HG03066 (cell line): ENCODE data around the gene KIF22.

Source experiments
- ATAC-seq: cut with Tn5 transposase; IDR thresholded peaks from one replicate; pipeline ENCODE4 v1.9.1; 2021; ENCODE audit warnings: low read depth; ENCODE audit not compliant: unreplicated experiment

Gene KIF22

GRCh38 chr16:29834079-29834478 lies 43.5 kb downstream of the KIF22 start:
- ATAC-seq, result no peak

DNA sequence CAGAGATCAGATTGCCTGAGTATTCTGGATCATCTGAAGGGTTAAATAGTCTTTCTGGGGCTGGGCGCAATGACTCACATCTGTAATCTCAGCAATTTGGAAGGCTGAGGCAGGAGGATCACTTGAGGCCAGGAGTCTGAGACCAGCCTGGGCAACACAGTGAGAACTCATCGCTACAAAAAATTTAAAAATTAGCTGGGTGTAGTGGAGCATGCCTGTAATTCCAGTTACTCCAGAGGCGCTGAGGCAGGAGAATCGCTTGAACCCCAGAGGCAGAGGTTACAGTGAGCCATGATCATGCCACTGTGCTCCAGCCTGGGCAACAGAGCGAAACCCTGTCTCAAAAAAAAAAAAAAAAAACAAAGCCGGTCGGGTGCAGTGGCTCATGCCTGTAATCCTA lies 45.4 kb downstream of the KIF22 start:
- no peak for ATAC-seq

DNA sequence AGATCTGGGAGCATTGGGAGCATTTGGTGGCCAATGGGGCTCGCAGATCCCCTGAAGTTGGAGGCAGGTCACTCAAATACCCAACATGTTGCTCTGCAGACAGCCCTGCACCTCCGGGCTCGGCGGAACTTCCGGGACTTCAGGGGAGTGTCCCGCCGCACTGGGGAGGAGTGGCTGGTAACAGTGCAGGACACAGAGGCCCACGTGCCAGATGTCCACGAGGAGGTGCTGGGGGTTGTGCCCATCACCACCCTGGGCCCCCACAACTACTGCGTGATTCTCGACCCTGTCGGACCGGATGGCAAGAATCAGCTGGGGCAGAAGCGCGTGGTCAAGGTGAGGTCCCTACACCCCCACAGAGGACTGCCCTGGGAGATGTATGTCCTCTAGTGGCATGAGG lies 46.1 kb downstream of the KIF22 start:
- ATAC-seq, result no peak

GRCh38 chr16:29837841-29838240 lies 47.3 kb downstream of the KIF22 start:
- ATAC-seq, result no peak

DNA sequence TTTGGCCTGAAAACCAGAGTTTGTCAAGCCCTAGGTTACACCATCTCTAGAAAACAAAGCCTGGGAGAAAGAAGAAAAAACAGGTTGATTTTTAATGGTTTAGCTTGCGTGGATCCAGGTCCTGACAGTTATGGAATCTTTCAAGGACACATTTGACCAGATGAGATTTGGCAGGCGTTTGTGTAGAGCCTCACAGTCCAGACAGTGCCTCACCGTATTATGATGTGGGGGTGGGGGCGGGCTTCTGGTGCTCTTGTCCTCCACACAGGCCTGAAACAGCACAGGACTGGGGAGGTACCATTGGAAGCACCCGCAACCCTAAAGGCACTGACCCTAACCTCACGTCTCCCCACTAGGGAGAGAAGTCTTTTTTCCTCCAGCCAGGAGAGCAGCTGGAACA lies 49.3 kb downstream of the KIF22 start:
- ATAC-seq, result no peak

DNA sequence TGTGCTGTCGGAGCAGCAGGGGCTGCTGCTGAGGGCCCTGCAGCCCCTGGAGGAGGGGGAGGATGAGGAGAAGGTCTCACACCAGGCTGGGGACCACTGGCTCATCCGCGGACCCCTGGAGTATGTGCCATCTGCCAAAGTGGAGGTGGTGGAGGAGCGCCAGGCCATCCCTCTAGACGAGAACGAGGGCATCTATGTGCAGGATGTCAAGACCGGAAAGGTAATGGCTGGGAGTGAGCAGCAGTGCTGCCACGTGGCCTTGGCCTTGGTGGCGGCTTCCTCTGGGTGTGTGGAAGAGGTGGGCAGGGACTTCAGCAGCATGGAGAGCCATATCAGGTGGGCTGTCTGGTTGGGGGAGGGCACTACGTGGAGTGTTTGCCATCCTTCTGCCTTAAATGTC lies 49.7 kb downstream of the KIF22 start:
- no peak for ATAC-seq

- no peak for ATAC-seq
Measured at GRCh38 chr16:29841631-29842030, 51.1 kb downstream of the KIF22 start.

DNA sequence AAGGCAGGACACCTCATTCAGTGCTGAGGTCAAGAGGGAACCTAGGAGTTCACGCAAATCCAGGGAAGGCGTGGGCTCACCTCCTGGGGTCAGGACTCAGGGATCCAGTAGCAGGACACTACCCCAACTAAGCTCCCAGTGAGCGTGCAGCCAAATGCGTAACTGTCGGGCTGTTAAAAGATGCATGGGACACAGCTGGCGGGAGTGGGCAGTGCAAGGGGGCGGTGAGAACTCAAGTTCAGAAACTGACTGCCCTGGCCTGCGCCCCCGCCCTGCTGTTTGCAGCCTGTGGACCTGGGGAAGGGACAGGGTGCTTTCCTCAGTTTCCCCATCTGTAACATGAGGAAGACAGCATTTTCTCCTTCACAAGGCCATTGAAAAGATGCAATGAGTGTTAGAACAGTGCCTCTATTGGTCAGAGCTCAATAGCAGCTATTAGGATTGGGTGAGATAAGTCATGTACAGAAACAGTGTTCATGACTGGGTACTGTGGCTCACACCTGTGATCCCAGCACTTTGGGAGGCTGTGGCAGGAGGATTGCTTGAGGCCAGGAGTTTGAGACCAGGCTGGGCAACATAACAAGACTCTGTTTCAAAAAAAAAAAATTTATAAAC lies 52.3 kb downstream of the KIF22 start:
- ATAC-seq, result no peak

- no peak for ATAC-seq
Measured at GRCh38 chr16:29843931-29844330, 53.4 kb downstream of the KIF22 start.

DNA sequence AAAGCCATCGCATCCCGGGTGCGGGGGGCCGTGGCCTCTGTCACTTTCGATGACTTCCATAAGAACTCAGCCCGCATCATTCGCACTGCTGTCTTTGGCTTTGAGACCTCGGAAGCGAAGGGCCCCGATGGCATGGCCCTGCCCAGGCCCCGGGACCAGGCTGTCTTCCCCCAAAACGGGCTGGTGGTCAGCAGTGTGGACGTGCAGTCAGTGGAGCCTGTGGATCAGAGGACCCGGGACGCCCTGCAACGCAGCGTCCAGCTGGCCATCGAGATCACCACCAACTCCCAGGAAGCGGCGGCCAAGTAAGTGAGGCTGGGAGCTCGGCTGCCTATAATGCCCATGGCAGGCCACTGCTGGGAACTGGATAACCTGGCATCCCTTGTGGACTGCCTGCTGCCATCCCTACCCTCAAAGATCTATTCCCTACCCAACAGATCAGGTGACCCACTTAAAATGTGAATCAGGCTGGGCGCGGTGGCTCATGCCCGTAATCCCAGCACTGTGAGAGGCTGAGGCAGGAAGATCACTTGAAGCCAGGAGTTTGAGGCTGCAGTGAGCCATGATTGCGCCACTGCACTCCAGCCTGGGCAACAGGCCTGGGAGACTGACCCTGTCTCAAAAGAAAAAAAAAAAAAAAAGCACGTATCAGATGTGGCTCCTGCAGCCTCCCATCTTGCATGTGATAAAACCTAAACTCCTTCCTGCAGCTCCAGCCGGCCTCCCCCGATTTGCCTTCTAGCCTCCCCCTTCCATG lies 54.2 kb downstream of the KIF22 start:
- ATAC-seq, result no peak

GRCh38 chr16:29845656-29846055 lies 55.1 kb downstream of the KIF22 start:
- ATAC-seq, result no peak

GRCh38 chr16:29848420-29849297 lies 58.1 kb downstream of the KIF22 start:
- ATAC-seq, result no peak

GRCh38 chr16:29849505-29849904 lies 59.0 kb downstream of the KIF22 start:
- ATAC-seq, result no peak

DNA sequence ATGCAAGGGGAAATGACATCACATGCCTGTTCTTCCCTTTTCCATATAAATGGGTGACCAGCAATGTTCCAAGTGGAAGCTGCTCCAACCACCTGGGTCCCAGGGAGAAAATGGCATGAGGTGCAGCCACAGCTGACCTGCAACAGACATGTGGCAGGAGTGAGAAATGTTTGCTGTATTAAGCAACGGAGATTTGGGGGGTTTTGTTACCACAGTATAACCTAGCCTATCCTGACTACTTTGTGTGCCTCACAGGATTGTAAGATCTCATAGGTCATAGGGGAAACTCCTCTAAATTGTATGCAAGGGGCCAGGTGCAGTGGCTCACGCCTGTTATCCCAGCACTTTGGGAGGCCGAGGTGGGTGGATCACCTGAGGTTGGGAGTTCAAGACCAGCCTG lies 60.4 kb downstream of the KIF22 start:
- ATAC-seq, result no peak

- ATAC-seq, result no peak
Measured at GRCh38 chr16:29852654-29853053, 62.1 kb downstream of the KIF22 start.

GRCh38 chr16:29854520-29855100 lies 64.1 kb downstream of the KIF22 start:
- ATAC-seq, result no peak
